Neural cell (in vitro differentiated cells): ENCODE measurements around the gene POU2AF3.

ENCODE experiments used
- CTCF ChIP-seq: fragments of 450-650 bp; IDR thresholded peaks from 2 replicates; pipeline ENCODE4 v1.5.1; 2014; ENCODE audit warnings: antibody characterized with exemption, mild to moderate bottlenecking, moderate library complexity; ENCODE audit not compliant: poor library complexity, severe bottlenecking
- EP300 ChIP-seq: fragments of 450-650 bp; conservative IDR thresholded peaks from 2 replicates; pipeline ENCODE4 v1.6.1; 2014; ENCODE audit warnings: antibody characterized with exemption, mild to moderate bottlenecking, moderate library complexity; ENCODE audit not compliant: poor library complexity, severe bottlenecking
- EZH2 ChIP-seq: fragments of 200-600, 300-800 bp; shearing (Covaris generic), sonication (generic); IDR thresholded peaks from 2 replicates; pipeline ENCODE4 v1.6.1; 2014; ENCODE audit warnings: antibody characterized with exemption, low read length, borderline replicate concordance, mild to moderate bottlenecking; ENCODE audit not compliant: insufficient read depth, poor library complexity, severe bottlenecking
- MXI1 ChIP-seq: fragments of 450-650 bp; conservative IDR thresholded peaks from 2 replicates; pipeline ENCODE4 v1.6.1; 2014; ENCODE audit warnings: antibody characterized with exemption, mild to moderate bottlenecking; ENCODE audit not compliant: poor library complexity, severe bottlenecking
- POLR2AphosphoS5 ChIP-seq: IDR thresholded peaks from 2 replicates; pipeline ENCODE4 v1.6.1; 2012
- RAD21 ChIP-seq: fragments of 450-650 bp; conservative IDR thresholded peaks from 2 replicates; pipeline ENCODE4 v1.6.1; 2014; ENCODE audit warnings: antibody characterized with exemption, mild to moderate bottlenecking, moderate library complexity
- REST ChIP-seq: IDR thresholded peaks from 2 replicates; pipeline ENCODE4 v1.6.1; 2012; ENCODE audit warnings: borderline replicate concordance
- SMC3 ChIP-seq: fragments of 450-650 bp; conservative IDR thresholded peaks from 2 replicates; pipeline ENCODE4 v1.6.1; 2014; ENCODE audit warnings: antibody characterized with exemption, mild to moderate bottlenecking, moderate library complexity; ENCODE audit not compliant: poor library complexity
- TAF1 ChIP-seq: IDR thresholded peaks from 2 replicates; pipeline ENCODE4 v1.6.1; 2012; ENCODE audit warnings: low read depth

- TF ChIP-seq CTCF (no peak), EP300 (no peak), SMC3 (no peak), EZH2 (no peak), POLR2AphosphoS5 (no peak), MXI1 (no peak), TAF1 (no peak), REST (no peak), RAD21 (no peak)
These were observed 31.2 kb downstream of the POU2AF3 start for GRCh38 chr11:111329306-111330204.
